GM18868 (cell line): ENCODE data around the gene MAGI2.
"Not testable (repeated sequence)": the region's sequence is repeated elsewhere in the genome, so short reads cannot be mapped to it uniquely, and the experiment has no call there.

Source experiments
- ATAC-seq: cut with Tn5 transposase; IDR thresholded peaks from one replicate; pipeline ENCODE4 v1.9.1; 2021; ENCODE audit warnings: mild to moderate bottlenecking, moderate library complexity; ENCODE audit not compliant: unreplicated experiment

The MAGI2 gene

DNA sequence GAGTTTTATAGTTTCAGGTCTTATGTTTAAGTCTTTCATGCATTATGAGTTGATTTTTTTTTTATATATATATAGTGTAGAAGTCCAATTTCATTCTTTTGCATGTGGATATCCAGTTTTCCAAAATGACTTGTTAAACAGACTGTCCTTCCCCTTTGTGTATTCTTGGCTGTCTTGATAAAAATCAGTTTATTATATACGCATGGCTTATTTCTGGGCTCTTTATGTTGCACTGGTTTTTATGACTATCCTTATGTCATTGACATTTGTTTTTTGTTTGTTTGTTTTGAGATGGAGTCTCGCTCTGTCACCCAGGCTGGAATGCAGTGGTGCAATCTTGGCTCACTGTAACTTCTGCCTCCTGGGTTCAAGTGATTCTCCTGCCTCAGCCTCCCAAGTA, 485.9 kb downstream of the MAGI2 start:
- ATAC-seq = not testable (repeated sequence)

DNA sequence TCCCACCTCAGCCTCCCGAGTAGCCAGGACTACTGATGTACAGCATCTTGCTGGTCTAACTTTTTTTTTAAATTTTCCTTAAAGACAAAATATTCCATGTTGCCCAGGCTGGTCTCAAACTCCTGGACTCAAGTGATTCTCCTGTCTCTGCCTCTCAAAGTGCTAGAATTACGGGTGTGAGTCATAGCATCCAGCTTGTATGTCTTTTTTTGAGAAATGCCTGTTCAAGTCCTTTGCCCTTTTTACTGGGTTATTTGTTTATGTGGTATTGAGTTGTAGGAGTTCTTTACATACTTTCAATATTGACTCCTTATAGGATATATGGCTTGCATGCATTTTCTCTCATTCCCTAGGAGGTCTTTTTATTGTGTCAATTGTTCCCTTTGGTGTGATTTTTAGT, 486.4 kb downstream of the MAGI2 start:
- ATAC-seq = no peak

DNA sequence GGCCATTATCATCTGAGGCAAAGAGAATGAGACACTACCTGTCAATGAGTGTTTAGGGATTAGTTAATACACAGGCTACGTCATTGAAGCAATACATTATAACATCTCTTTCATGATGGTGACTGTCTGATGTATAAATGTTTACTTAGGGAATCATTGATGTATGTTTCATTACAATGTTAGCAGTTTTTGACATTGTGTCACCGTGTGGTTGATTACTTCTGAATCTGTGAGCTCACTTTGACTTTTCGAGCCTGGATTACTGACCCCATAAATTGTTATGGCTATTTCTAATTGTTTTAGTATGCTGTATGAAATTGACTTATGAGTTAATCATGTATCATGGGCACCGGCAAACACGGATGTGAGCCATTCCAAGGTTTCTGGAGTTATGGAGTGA, 494.0 kb downstream of the MAGI2 start:
- ATAC-seq = no peak

DNA sequence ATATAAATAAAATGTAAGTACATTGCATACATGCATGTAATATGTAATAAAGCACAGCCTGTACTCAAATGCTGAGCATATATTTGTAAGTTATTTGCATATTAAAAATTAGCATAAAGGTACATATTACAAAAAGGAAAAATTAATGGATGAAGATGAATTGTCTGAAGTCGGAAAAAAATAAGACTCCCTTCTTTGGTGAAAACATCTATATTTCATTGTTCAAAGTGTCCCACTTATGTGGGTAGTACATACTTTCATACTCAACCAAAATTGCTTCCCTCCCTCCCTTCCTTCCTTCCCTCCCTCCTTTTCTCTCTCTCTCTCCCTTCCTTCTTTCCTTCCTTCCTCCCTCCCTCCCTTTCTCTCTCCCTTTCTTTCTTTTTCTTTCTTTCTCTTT, 498.1 kb downstream of the MAGI2 start:
- ATAC-seq = no peak

DNA sequence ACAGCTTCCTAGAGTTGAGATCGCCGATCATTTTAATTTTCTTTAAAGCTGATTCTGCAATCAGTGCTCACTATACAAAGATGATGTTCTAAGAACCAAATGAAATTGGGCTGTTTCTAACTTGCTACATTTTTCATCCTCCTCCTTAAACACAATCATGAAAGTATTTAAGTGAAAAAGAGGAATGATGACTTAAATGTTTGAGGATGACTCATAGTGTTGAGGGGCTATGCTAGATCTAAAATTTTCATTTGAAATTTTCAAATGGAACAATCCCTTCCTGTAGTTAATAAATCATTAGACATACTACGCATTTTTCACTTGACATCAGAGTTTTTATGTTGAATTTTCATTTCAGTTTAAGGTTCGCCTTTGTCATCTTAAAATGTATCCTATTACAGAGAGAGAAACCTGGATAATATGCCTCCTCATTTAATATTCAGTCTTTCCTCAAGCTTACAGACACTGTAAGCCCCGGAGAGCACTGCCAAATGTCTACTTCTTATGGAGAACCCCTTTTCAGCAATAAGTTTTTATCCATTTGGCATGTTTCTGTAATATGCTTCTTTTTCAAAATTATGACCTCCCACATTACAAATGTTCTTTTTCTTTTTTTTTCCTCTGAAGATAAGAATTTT, 499.6 kb downstream of the MAGI2 start:
- no peak for ATAC-seq

DNA sequence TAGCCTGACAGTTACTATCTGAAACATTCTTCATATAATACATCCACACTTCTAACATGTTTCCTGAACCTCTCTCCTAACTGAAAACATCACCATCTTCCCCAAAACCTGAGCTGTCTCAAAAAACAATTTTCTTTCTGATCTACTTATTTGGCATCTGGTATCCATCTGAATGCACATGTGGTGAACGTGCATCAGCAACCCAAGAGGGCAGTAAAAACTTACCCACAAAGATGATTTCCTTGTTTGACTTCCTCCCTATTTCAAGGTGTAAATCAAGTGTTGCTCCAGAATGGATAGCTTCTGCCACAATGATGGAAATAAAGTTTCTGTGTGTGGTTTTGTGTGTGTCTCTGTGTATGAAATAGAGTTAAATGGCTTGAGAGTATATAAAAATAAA, 500.4 kb downstream of the MAGI2 start:
- no peak for ATAC-seq

DNA sequence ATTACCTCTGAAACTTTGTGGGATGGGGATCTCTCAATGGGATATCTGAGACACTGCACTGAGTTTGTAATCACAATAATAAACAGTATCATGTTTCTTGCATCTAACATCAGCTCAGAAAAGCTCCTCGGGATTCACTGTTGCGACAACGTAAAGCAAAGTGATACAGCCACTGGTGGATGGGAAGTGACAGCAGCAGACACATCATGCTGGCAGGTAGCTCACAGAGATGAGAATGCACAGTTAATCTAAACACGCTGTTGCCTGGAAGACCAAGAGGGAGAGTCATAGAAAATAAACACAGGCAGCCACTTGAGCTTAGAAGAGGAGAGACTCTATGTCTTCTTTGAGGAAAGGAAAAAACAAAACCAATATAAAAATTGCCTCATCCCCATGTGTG, 513.8 kb downstream of the MAGI2 start:
- no peak for ATAC-seq

DNA sequence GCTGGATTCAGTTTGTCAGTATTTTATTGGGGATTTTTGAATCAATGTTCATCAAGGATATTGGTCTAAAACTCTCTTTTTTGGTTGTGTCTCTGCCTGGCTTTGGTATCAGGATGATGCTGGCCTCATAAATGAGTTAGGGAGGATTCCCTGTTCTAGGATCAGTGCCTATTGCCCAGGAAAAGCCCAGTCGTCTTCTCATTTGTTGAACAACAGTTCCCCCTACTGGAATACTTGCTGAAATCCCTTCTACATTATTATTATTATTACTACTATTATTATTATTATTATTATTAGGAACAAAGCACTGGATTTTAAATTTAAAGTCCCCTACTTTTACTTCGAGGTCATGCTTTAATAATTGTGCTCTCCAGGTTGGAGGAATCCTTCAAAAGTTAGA, 528.9 kb downstream of the MAGI2 start:
- ATAC-seq = no peak

DNA sequence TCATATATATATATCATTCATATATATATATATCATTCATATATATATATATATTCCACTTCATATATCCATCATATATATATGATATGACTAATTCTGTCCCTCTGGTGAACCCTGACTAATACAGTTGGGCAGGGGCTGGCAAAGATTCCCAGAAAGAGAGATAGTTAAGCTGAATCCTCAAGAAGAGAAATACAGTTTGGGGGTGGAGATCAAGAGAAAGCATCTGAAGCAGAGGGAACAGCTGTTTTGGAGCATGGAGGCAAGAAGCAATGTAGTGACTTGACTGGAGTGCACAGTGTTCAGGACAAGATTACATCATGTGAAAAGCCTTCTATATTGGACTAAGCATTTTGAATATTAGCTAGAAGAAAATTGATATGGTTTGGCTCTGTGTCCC, 540.7 kb downstream of the MAGI2 start:
- no peak for ATAC-seq

DNA sequence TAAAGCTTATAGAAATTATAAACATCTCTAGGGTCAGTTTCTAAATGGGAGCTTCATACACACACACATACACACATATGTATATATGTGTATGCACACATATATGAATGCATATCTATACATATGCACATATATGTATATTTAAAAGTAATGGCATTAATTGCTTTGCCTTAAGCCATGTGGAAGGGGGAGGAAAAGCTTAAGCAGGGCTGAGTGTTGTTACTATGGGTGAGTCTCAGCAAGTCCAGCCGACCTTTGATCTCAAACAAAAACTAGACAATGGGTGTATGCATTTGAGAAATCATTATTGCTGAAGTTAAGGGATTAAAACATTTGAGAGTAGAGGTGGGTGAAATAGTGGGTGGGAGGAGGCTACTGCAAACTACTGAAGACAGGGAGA, 546.7 kb downstream of the MAGI2 start:
- ATAC-seq = no peak

DNA sequence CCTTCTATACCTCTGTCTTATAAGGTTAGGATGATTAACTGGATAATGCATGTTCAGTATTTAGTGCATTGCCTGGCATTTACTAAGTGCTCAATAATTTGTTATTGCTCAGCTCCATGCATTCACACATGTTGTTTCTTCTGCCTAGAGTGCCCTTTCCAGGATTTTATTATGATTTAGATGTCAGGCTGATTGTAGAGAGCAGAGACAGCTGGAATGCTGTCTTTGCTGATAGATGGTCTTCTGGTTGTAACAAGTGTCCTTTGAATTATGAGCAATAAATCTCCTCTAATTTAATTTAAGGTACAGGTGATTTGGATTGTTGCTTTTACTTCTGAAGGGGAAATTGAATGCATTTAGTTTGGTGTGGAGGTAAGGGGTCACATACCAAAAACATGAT, 548.0 kb downstream of the MAGI2 start:
- ATAC-seq = no peak

DNA sequence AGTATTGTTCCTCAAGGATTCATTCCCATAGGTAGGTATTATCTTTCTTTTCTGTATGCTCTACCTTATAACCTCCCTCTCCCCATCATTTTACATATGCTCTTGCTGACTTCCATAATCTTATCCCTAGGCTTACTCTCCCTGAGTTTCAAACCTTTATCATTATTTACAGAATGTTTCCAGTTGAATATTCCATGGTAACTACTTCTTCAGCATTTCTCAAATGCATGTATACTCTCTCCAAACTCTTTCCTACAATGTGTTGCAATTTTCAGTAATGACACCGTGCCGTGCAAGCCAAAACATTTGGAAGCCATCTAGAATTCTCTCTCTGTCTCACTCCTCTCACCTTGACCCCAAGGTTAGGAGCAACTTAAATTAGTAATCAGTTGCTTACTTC, 548.5 kb downstream of the MAGI2 start:
- ATAC-seq = no peak

DNA sequence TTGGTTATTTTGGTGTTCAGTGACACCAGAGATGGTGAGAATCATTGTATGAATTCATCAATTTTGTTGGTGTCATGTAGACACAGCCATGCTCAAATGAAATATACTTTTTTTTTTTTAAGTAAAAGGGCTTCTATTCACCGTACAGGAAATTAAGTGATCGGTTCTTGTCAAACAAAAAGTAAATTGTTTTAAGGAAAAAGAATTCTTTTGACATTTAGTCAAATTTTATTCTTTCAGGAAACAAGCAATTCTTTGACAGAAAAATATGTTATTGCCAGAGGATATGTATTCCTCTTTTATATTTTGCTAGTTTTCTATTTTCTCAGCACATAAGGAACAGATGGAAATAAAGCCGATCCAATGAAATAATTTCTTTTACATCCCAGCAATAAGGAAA, 551.9 kb downstream of the MAGI2 start:
- no peak for ATAC-seq

DNA sequence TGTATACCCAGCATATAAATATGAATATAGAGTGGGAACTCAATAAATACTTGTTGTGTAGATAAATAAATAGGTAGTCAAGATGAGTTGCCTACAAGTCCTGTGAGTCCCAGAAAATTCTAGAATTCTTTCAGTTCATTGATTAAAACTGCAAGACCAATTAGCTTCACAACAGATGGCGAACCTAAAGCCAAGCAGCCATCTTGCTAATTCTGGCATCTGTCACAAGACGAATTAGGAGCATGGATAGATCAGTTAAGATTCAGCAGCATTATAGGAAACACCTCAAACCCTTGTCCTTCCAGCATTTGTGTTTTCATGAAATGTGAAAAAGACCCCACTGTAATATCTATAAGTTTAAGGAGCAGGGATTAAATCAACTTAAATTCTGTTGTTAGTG, 552.7 kb downstream of the MAGI2 start:
- ATAC-seq = no peak

DNA sequence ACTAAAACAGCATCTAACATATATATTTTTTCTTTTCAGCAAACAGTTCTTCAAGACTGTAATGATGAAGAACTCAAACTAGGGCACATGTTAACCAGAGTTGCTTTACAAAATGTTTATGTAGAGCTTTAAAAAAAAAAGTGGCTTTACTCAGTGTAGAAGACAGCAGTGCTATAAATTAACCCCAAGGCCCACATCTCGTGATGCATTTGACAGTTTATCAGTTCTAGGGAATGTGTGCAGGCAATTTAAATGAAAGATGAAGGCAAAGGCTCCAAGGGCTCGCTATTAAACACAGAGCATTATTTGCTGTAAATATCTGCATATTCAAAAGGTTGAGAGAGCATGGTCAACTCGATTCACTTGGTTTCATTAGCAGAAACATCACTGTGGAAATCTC, 558.1 kb downstream of the MAGI2 start:
- no peak for ATAC-seq

DNA sequence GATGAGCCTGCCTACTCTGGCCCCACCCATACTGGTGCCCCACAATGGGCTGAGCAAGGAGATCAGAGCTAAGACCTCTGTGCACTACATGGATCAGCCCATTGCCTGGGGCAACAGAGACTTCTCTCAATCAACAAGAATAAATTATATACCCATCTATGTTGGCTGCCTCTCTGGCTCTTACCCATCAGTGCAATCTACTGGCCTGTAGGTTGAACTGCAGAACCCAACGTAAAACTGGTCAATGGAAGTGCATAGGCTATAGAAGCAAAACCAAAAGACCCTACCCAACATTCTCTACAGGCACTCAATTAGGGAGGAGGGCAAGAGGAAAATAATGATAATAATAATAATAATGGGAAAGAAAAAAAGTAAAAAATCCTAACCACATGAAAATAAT, 574.3 kb downstream of the MAGI2 start:
- ATAC-seq = no peak

DNA sequence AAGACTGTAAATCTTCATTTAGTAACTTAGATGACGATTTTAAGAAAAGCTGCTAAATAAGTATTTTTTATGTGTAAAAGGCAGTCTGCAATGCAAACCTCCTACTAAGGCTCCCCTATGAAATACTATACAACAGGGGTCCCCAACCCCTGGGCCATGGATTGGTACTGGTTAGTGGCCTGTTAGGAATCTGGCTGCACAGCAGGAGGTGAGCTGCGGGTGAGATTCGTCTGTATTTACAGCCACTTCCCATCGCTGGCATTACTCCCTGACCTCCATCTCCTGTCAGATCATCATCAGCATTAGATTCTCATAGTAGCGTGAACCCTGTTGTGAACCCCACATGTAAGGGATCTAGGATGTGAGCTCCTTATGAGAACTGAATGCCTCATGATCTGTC, 580.4 kb downstream of the MAGI2 start:
- ATAC-seq = no peak

DNA sequence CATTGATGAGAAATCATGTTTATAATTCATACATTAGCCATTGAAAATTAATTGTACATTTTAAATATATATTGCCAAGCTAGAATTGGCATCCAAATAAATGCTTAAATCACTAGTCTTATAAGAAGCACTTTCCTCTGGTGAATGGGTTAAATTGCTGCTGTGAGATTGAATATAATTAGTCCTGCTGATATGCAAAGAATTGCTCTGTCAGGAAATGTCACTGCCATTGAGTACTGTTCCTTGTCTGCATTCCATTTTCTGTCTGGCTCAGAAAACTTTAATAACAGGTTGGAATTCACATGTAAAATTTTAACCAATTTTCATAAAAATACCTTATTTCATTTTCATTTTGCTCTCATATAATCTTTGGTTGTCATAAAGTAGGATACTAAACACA, 589.1 kb downstream of the MAGI2 start:
- no peak for ATAC-seq

DNA sequence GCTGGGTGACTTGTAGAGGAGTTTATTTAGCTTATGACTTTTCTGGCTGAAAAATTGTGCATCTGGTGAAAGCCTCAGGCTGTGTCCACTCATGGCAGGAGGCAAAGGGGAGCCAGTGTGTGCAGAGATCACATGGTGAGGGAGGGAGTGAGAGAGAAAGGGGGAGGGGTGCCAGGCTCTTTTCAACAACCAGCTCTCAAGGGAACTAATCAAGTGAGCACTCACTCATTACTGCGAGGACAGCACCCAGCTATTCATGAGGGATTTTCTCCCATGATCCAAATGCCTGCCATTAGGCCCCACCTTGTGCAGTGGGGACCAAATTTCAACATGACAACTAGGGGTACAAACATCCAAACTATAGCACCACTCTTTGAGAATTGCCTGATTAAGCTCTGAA, 590.2 kb downstream of the MAGI2 start:
- ATAC-seq = no peak

DNA sequence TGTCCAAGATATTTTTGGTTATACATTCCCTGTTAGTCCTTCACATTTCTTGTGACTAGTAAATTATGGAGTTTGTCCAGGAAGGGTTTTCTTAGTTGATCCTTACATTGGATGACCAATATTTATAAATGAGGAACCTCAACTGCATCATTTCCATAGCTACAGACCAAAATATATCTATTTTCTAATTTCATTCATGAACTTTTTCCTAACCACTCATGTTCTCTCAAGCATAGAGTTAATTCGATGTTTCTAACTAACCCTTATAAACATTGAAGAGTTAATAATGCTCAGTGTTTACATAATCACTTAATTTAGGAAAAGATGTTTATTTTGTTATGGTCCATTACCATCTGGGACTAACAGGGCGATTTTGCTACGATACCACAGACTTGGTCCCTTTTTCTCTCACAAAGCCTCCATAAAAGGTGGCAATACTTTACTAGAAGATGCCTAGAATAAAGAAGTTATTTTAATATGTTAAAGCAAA, 591.0 kb downstream of the MAGI2 start:
- ATAC-seq = no peak

DNA sequence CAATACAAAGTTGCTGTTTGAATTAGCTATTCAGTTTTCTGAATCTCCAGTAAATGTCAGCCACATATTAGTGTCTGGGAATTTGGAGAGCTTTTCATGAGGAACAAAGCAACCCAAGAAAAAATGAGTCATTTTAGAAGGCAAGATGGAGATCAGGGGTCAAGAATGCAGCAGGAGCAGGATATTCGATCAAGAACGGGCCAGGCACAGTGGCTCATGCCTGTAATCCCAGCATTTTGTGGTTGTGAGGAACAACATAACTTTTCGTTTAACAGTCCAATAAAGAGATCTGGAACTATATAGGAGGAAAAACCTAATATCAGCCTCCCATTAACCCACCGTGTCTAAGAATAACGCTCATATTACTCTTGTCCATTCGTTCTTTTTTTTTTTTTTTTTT, 600.5 kb downstream of the MAGI2 start:
- ATAC-seq = no peak

DNA sequence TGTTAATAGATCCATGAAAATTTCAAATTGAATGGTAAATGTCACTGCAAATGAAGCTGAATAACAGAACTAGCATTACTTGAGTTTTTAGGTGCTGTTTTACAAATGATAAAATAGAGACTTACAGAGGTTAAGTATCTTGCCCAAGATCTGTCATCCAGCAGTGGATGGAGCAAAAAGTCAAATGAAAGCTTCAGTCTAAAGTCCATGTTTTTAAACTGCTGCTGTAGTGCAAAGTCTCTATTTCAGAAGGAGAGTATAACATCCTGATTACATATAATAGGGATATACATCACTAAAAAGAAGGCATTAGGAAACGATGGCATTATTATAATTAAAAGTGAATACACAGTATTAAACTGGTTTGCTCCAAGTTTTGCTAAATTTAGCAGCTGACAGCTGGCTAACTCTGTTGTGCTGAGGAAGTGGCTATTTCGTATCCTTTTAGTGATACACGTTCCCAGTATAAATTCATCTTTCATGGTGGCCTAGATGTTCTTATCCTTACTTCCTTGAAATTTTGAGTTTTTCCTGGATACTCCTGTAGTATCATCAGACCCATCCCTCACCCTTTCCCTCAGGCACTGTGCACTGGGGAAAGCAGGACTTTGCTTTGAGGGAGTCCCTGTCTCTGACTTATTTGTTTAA, 603.2 kb downstream of the MAGI2 start:
- no peak for ATAC-seq

DNA sequence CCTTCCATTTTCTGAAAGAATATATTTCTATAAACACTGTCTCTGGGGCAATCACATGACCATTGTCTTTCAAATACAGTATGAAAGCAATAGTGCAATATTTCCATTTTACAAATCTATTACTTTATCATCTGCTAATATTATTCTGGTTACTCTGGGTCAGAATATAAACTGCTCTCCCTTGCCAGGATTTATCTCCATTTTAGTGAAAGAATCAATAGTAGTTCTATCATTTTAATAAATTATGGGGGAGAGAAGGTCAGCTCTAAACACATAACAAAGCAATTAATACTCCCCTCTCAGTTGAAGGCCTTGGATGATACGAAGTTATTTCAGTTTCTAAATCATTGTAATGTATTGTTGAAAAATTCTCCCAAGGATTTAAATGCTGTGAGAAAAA, 608.3 kb downstream of the MAGI2 start:
- no peak for ATAC-seq
